Nucleus accumbens (tissue), 56 donors: ENCODE results near the gene HAVCR1.
A peak's percentile ranks its signal among the peaks of the same experiment; 100 is the strongest.
"Not testable (repeated sequence)": the region's sequence is repeated elsewhere in the genome, so short reads cannot be mapped to it uniquely, and the experiment has no call there.

Experiments used
- DNase-seq, 56 donors: peaks; one replicate each; lab custom pipeline; 2025; lab: John Stamatoyannopoulos, UW

HAVCR1 gene

GRCh38 chr5:157059093-157059539 is at the start of gene HAVCR1:
TSS of gene HAVCR1 (minus strand) at chr5:157059116. CDS start at chr5:157057943, 1,173 bp downstream.
- no peak for DNase-seq

GRCh38 chr5:157107508-157107907 is 48.6 kb upstream of the HAVCR1 start:
- DNase-seq = no peak

GRCh38 chr5:157106630-157107461 is 47.9 kb upstream of the HAVCR1 start:
- DNase-seq = no peak

- DNase-seq = peak in 1 of 56 donors; percentile 11
Measured at GRCh38 chr5:157100140-157100679, 41.3 kb upstream of the HAVCR1 start.

- DNase-seq = no peak
Measured at GRCh38 chr5:157088342-157088990, 29.6 kb upstream of the HAVCR1 start.

- no peak for DNase-seq
Measured at GRCh38 chr5:157086751-157087359, 27.9 kb upstream of the HAVCR1 start.

GRCh38 chr5:157085930-157086329 is 27.0 kb upstream of the HAVCR1 start:
- DNase-seq = no peak

- peak in 2 of 56 donors; percentile 3 to 20 for DNase-seq
Measured at GRCh38 chr5:157080286-157080685, 21.4 kb upstream of the HAVCR1 start.

GRCh38 chr5:157076558-157076957 is 17.6 kb upstream of the HAVCR1 start:
- no peak for DNase-seq

- DNase-seq = no peak
Measured at GRCh38 chr5:157072508-157072907, 13.6 kb upstream of the HAVCR1 start.

- DNase-seq = no peak
Measured at GRCh38 chr5:157069949-157070348, 11.0 kb upstream of the HAVCR1 start.

GRCh38 chr5:157068785-157069184 is 9.9 kb upstream of the HAVCR1 start:
- no peak for DNase-seq

- DNase-seq = no peak
Measured at GRCh38 chr5:157068339-157068738, 9.4 kb upstream of the HAVCR1 start.

GRCh38 chr5:157067005-157067404 is 8.1 kb upstream of the HAVCR1 start:
- no peak for DNase-seq

GRCh38 chr5:157066080-157066479 is 7.2 kb upstream of the HAVCR1 start:
- no peak for DNase-seq

GRCh38 chr5:157063776-157064430 is 5.0 kb upstream of the HAVCR1 start:
- DNase-seq = no peak

GRCh38 chr5:157059891-157060290 is 975 bp upstream of the HAVCR1 start:
- no peak for DNase-seq

- no peak for DNase-seq
Measured at GRCh38 chr5:157057459-157058370, 1.2 kb downstream of the HAVCR1 start.

GRCh38 chr5:157056848-157057247 is 2.1 kb downstream of the HAVCR1 start:
- DNase-seq = not testable (repeated sequence)
